H9 (cell line): ENCODE measurements around the gene STK32C. TPM values are rescaled to one million over a fixed set of nuclear protein-coding genes. Genes with fewer than 3 reads are reported as not detected.

Source experiments
- DNase-seq: peaks from one replicate; pipeline ENCODE4 v3.0.0-alpha.2; 2017
- H2AFZ ChIP-seq: one replicate; pipeline ENCODE4 v1.6.1; 2013; ENCODE audit warnings: mild to moderate bottlenecking, low read length, control low read depth, moderate library complexity
- H2AK5ac ChIP-seq: 2 replicates; pipeline ENCODE4 v1.6.1; 2013; ENCODE audit warnings: low read length, control low read depth, mixed read lengths; ENCODE audit not compliant: insufficient read length
- H2BK120ac ChIP-seq: one replicate; pipeline ENCODE4 v1.6.1; 2013; ENCODE audit warnings: low read depth, mild to moderate bottlenecking, low read length, control low read depth, inconsistent platforms; ENCODE audit not compliant: poor library complexity, severe bottlenecking
- H2BK12ac ChIP-seq: 2 replicates; pipeline ENCODE4 v1.6.1; 2013; ENCODE audit warnings: low read length, control low read depth, mixed read lengths, low read depth; ENCODE audit not compliant: insufficient read length
- H2BK15ac ChIP-seq: 2 replicates; pipeline ENCODE4 v1.6.1; 2013; ENCODE audit warnings: low read depth, low read length, control low read depth
- H2BK20ac ChIP-seq: one replicate; pipeline ENCODE4 v1.6.1; 2013; ENCODE audit warnings: low read depth, mild to moderate bottlenecking, low read length, control low read depth, inconsistent platforms; ENCODE audit not compliant: poor library complexity, severe bottlenecking
- H2BK5ac ChIP-seq: 2 replicates; pipeline ENCODE4 v1.6.1; 2013; ENCODE audit warnings: low read length, control low read depth, mixed read lengths; ENCODE audit not compliant: insufficient read length
- H3K14ac ChIP-seq: 2 replicates; pipeline ENCODE4 v1.6.1; 2013; ENCODE audit warnings: low read length, control low read depth; ENCODE audit not compliant: insufficient read depth
- H3K18ac ChIP-seq: 2 replicates; pipeline ENCODE4 v1.6.1; 2013; ENCODE audit warnings: low read depth, mild to moderate bottlenecking, mixed read lengths, low read length, control low read depth; ENCODE audit not compliant: insufficient read length
- H3K23ac ChIP-seq: 2 replicates; pipeline ENCODE4 v1.6.1; 2013; ENCODE audit warnings: low read length, control low read depth, mixed read lengths, low read depth; ENCODE audit not compliant: insufficient read length
- H3K23me2 ChIP-seq: 2 replicates; pipeline ENCODE4 v1.6.1; 2013; ENCODE audit warnings: low read depth, mild to moderate bottlenecking, mixed read lengths, low read length, control low read depth; ENCODE audit not compliant: insufficient read length, poor library complexity, severe bottlenecking
- H3K27ac ChIP-seq: 2 replicates; pipeline ENCODE4 v1.5.1; 2013; ENCODE audit warnings: low read length, control low read depth, mixed read lengths, low read depth; ENCODE audit not compliant: insufficient read length
- H3K27me3 ChIP-seq: 2 replicates; pipeline ENCODE4 v1.6.1; 2013; ENCODE audit warnings: low read length, control low read depth, inconsistent platforms; ENCODE audit not compliant: insufficient read depth
- H3K4ac ChIP-seq: 2 replicates; pipeline ENCODE4 v1.6.1; 2013; ENCODE audit warnings: low read depth, mild to moderate bottlenecking, control low read depth, inconsistent platforms, low read length, moderate library complexity
- H3K4me1 ChIP-seq: 2 replicates; pipeline ENCODE4 v1.6.1; 2013; ENCODE audit warnings: low read length, control low read depth, inconsistent platforms; ENCODE audit not compliant: insufficient read depth
- H3K4me2 ChIP-seq: 2 replicates; pipeline ENCODE4 v1.6.1; 2013; ENCODE audit warnings: low read length, control low read depth, mixed read lengths; ENCODE audit not compliant: insufficient read length, insufficient read depth
- H3K56ac ChIP-seq: 2 replicates; pipeline ENCODE4 v1.6.1; 2013; ENCODE audit warnings: low read depth, mild to moderate bottlenecking, mixed read lengths, low read length, control low read depth; ENCODE audit not compliant: insufficient read length
- H3K79me1 ChIP-seq: 2 replicates; pipeline ENCODE4 v1.6.1; 2013; ENCODE audit warnings: low read depth, mild to moderate bottlenecking, moderate library complexity, low read length, control low read depth, inconsistent platforms; ENCODE audit not compliant: insufficient read depth, poor library complexity, severe bottlenecking
- H3K79me2 ChIP-seq: 2 replicates; pipeline ENCODE4 v1.6.1; 2013; ENCODE audit warnings: low read length, control low read depth, inconsistent platforms; ENCODE audit not compliant: insufficient read depth
- H3K9ac ChIP-seq: 2 replicates; pipeline ENCODE4 v1.6.1; 2013; ENCODE audit warnings: low read length, control low read depth, mixed read lengths; ENCODE audit not compliant: insufficient read length; ENCODE audit errors: extremely low read depth
- H3K9me3 ChIP-seq: one replicate; pipeline ENCODE4 v1.6.1; 2013; ENCODE audit warnings: low read depth, low read length, inconsistent platforms; ENCODE audit not compliant: control insufficient read depth
- H3T11ph ChIP-seq: one replicate; pipeline ENCODE4 v1.6.1; 2013; ENCODE audit warnings: mild to moderate bottlenecking, low read length, control low read depth, inconsistent platforms
- H4K20me1 ChIP-seq: one replicate; pipeline ENCODE4 v1.6.1; 2013; ENCODE audit not compliant: control insufficient read depth, insufficient read length, insufficient read depth
- H4K5ac ChIP-seq: 2 replicates; pipeline ENCODE4 v1.6.1; 2013; ENCODE audit warnings: low read depth, mild to moderate bottlenecking, mixed read lengths, low read length, control low read depth; ENCODE audit not compliant: insufficient read length
- H4K8ac ChIP-seq: replicated peaks from 2 replicates; pipeline ENCODE4 v1.6.1; 2013; ENCODE audit warnings: low read length, control low read depth, mixed read lengths, low read depth; ENCODE audit not compliant: insufficient read length
- H4K91ac ChIP-seq: 2 replicates; pipeline ENCODE4 v1.6.1; 2013; ENCODE audit warnings: low read depth, mild to moderate bottlenecking, moderate library complexity, mixed read lengths, low read length, control low read depth; ENCODE audit not compliant: insufficient read length
- H3K27ac Mint-ChIP-seq, 3 experiments: 2 replicates in 2 of 3; 3 replicates in 1 of 3; pipeline ENCODE4 v1.8.0; 2020 to 2021; ENCODE audit warnings: mixed read lengths in 3 of 3, mild to moderate bottlenecking in 1 of 3, moderate library complexity in 1 of 3
- H3K27me3 Mint-ChIP-seq: 2 replicates; pipeline ENCODE4 v1.8.0; 2021; ENCODE audit warnings: low read depth, mild to moderate bottlenecking, moderate library complexity, mixed read lengths
- H3K36me3 Mint-ChIP-seq, 3 experiments: 2 replicates in 2 of 3; 3 replicates in 1 of 3; pipeline ENCODE4 v1.8.0; 2020 to 2021; ENCODE audit warnings: low read depth in 3 of 3, mixed read lengths in 3 of 3; ENCODE audit not compliant: insufficient read depth in 1 of 3
- H3K4me1 Mint-ChIP-seq, 2 experiments: 2 replicates each; pipeline ENCODE4 v1.8.0; 2020; ENCODE audit warnings: mixed read lengths in 2 of 2
- H3K4me3 Mint-ChIP-seq, 2 experiments: 2 replicates in 1 of 2; 3 replicates in 1 of 2; pipeline ENCODE4 v1.8.0; 2020 to 2021; ENCODE audit warnings: mild to moderate bottlenecking in 2 of 2, mixed read lengths in 2 of 2, moderate library complexity in 1 of 2
- H3K9me3 Mint-ChIP-seq, 2 experiments: 2 replicates in 1 of 2; 3 replicates in 1 of 2; pipeline ENCODE4 v1.8.0; 2020; ENCODE audit warnings: mild to moderate bottlenecking in 2 of 2, mixed read lengths in 2 of 2, moderate library complexity in 1 of 2
- CTCF ChIP-seq: fragments of 200-600 bp; sonication (generic); conservative IDR thresholded peaks from 3 replicates; pipeline ENCODE4 v1.8.0; 2021; ENCODE audit warnings: antibody characterized with exemption, mild to moderate bottlenecking
- WGBS: extraction: QIAGEN DNeasy Blood & Tissue Kit; methylation state at CpG from one replicate; pipeline ENCODE4 v1.1.7; 2013; ENCODE audit warnings: missing lambda C conversion rate, low lambda C conversion rate, mixed read lengths; ENCODE audit not compliant: insufficient read length; ENCODE audit errors: extremely low coverage; 5-methylcytosine and 5-hydroxymethylcytosine counted together
- total RNA-seq: library from RNA; stranded (reverse); gene quantifications from 2 replicates; pipeline ENCODE4 v1.2.1, GENCODE V29; 2021

The STK32C gene
- total RNA-seq, 1 experiment from 2014 or later: 11.3 TPM

- H3T11ph ChIP-seq: no peak overlapping the region
- no peak overlapping the region for H4K8ac ChIP-seq
- no peak for DNase-seq
- no peak overlapping the region for H3K4ac ChIP-seq
- H3K4me2 ChIP-seq: no peak overlapping the region
- H2AK5ac ChIP-seq: no peak overlapping the region
- H3K9me3 Mint-ChIP-seq: peaks cover 0 to 4% of the 10 kb centered on the region in 2 experiments; a peak in 1 of 5 replicates
- no peak overlapping the region for H3K56ac ChIP-seq
- H4K20me1 ChIP-seq: peaks cover 2% of the 10 kb centered on the region
- H2BK120ac ChIP-seq: no peak overlapping the region
- no peak overlapping the region for H3K18ac ChIP-seq
- H3K79me1 ChIP-seq: no peaks in the 10 kb centered on the region
- no peak overlapping the region for H2BK20ac ChIP-seq
- H3K14ac ChIP-seq: no peak overlapping the region
- no peak overlapping the region; a peak in 1 of 5 replicates for H3K4me3 Mint-ChIP-seq
- no peaks in the 10 kb centered on the region for H3K9me3 ChIP-seq
- peak overlapping the region in 1 of 3 experiments; percentile 0; a peak in 1 of 7 replicates for H3K27ac Mint-ChIP-seq
- H3K36me3 Mint-ChIP-seq: no peaks in the 10 kb centered on the region; a peak in 1 of 7 replicates
- peaks cover 9% of the 10 kb centered on the region; the same call in 1 of the 2 replicates for H3K27me3 ChIP-seq
- H2BK15ac ChIP-seq: no peak overlapping the region
- no peak for TF ChIP-seq CTCF
- H2BK5ac ChIP-seq: no peak overlapping the region
- no peaks in the 10 kb centered on the region for H3K79me2 ChIP-seq
- H3K23ac ChIP-seq: no peak overlapping the region
- no peak overlapping the region for H4K5ac ChIP-seq
- no peak overlapping the region for H3K27ac ChIP-seq
- H2AFZ ChIP-seq: no peak overlapping the region
- H3K23me2 ChIP-seq: peaks cover 4% of the 10 kb centered on the region
- peaks cover 82% of the 10 kb centered on the region for H3K27me3 Mint-ChIP-seq
- H3K4me1 ChIP-seq: no peaks in the 10 kb centered on the region
- no CpG with 5 or more reads among the region's 14 CpGs for WGBS
- H2BK12ac ChIP-seq: no peak overlapping the region
- H4K91ac ChIP-seq: no peak overlapping the region
- no peak overlapping the region for H3K9ac ChIP-seq
- H3K4me1 Mint-ChIP-seq: peaks cover 5 to 9% of the 10 kb centered on the region in 2 experiments
Observed at GRCh38 chr10:132180736-132181135, 127.0 kb downstream of the STK32C start.
